Activated T-helper 2 cell treated with anti-CD3 and anti-CD28 coated beads, Interferon-gamma antibody, Interleukin-2, Interleukin-4, amounts not matched to agents 10 μg/mL and 5 μg/mL and 100 μg/mL, durations not matched to agents 14 hours and 24 hours and 36 hours (primary cell): ENCODE measurements around the gene GJC3. TPM values are rescaled to one million over a fixed set of nuclear protein-coding genes. Genes with fewer than 3 reads are reported as not detected.
"Not testable (repeated sequence)": the region's sequence is repeated elsewhere in the genome, so short reads cannot be mapped to it uniquely, and the experiment has no call there.

Source experiments
- DNase-seq: peaks from one replicate; pipeline ENCODE4 v3.0.0; 2021; ENCODE audit warnings: low spot score
- H3K27ac Mint-ChIP-seq: one replicate; pipeline ENCODE4 v1.8.0; 2021; ENCODE audit warnings: mixed read lengths
- H3K27me3 Mint-ChIP-seq: one replicate; pipeline ENCODE4 v1.8.0; 2021; ENCODE audit warnings: low read depth, mixed read lengths
- H3K36me3 Mint-ChIP-seq: one replicate; pipeline ENCODE4 v1.8.0; 2021; ENCODE audit warnings: low read depth, mixed read lengths
- H3K4me1 Mint-ChIP-seq: one replicate; pipeline ENCODE4 v1.8.0; 2021; ENCODE audit warnings: low read depth, mixed read lengths
- H3K4me3 Mint-ChIP-seq: one replicate; pipeline ENCODE4 v1.8.0; 2021; ENCODE audit warnings: low read depth, mild to moderate bottlenecking, moderate library complexity, mixed read lengths
- H3K9me3 Mint-ChIP-seq: one replicate; pipeline ENCODE4 v1.8.0; 2021; ENCODE audit warnings: mixed read lengths
- intact Hi-C: fragments of 100-400 bp; cut with micrococcal nuclease; formaldehyde crosslinking; loops from one replicate; pipeline ENCODE4 v1.15.1; 2023
- total RNA-seq: library from RNA; stranded (reverse); gene quantifications from 2 replicates; pipeline ENCODE4 v1.2.3, GENCODE V29; 2022

GJC3 gene, protein sequence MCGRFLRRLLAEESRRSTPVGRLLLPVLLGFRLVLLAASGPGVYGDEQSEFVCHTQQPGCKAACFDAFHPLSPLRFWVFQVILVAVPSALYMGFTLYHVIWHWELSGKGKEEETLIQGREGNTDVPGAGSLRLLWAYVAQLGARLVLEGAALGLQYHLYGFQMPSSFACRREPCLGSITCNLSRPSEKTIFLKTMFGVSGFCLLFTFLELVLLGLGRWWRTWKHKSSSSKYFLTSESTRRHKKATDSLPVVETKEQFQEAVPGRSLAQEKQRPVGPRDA
- 0.21 TPM in 1 of 2 replicates, not detected in the other for total RNA-seq

DNA sequence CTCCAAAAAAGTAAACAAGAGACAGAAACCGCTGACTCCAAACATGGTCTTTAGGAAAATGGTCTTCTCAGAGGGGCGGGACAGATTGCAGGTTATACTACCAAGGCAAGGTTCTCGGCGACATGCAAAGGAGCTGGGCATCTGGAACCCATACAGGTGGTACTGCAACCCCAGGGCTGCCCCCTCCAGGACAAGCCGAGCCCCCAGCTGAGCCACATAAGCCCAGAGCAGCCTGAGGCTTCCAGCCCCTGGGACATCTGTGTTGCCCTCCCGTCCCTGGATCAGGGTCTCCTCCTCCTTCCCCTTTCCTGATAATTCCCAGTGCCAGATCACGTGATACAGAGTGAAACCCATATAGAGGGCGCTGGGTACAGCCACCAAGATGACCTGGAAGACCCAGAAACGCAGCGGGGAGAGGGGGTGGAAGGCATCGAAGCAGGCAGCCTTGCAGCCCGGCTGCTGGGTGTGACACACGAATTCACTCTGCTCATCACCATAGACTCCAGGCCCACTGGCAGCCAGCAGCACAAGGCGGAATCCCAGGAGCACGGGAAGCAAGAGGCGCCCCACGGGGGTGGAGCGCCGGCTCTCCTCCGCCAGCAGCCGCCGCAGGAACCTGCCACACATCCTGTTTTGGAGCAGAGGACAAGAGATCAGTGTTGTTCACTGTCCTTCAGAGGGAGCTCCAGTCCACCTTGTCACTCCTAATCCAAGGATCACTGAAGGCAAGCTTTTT lies at the start of gene GJC3:
Gene GJC3 (minus strand): TSS at position 627 of the 736 bp plus-strand sequence. CDS start 0 bp downstream, at position 627.
- Mint-ChIP-seq H3K27ac (peak within 1 kb of the TSS; percentile 10), H3K4me3 (peak within 1 kb of the TSS; percentile 64), H3K4me1 (peaks cover 19% of the 10 kb centered on the region), H3K36me3 (no peaks in the 10 kb centered on the region), H3K27me3 (peaks cover 35% of the 10 kb centered on the region), H3K9me3 (no peaks in the 10 kb centered on the region)
- intact Hi-C loops, result loop anchor here (2.0 kb wide), 1 partner anchor 20 kb away; no protein-coding TSS in a partner anchor
- DNase-seq, result peak; percentile 23

DNA sequence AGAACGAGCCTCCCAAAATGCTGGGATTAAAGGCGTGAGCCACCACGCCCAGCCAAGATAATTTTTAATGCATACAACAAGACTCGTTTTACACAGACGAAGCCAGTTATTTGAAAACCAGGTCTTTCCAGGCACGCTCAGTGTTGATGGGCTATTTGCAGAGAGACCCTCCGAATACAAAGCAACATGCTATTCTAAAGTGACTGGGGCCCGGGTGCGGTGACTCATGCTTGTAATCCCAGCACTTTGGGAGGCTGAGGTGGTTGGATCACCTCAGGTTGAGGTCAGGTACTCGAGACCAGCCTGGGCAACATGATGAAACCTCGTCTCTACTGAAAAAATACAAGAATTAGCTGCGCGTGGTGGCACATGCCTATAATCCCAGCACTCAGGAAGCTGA lies 47.2 kb upstream of the GJC3 start:
- no peak for DNase-seq
- H3K27me3 Mint-ChIP-seq, result peaks cover 9% of the 10 kb centered on the region
- no peak overlapping the region for H3K4me3 Mint-ChIP-seq
- H3K4me1 Mint-ChIP-seq, result no peaks in the 10 kb centered on the region
- no peak overlapping the region for H3K27ac Mint-ChIP-seq
- no peaks in the 10 kb centered on the region for H3K36me3 Mint-ChIP-seq
- no peaks in the 10 kb centered on the region for H3K9me3 Mint-ChIP-seq
- intact Hi-C loops, result loop anchor here (5.0 kb wide), 1 partner anchor 76 kb away; no protein-coding TSS in a partner anchor

DNA sequence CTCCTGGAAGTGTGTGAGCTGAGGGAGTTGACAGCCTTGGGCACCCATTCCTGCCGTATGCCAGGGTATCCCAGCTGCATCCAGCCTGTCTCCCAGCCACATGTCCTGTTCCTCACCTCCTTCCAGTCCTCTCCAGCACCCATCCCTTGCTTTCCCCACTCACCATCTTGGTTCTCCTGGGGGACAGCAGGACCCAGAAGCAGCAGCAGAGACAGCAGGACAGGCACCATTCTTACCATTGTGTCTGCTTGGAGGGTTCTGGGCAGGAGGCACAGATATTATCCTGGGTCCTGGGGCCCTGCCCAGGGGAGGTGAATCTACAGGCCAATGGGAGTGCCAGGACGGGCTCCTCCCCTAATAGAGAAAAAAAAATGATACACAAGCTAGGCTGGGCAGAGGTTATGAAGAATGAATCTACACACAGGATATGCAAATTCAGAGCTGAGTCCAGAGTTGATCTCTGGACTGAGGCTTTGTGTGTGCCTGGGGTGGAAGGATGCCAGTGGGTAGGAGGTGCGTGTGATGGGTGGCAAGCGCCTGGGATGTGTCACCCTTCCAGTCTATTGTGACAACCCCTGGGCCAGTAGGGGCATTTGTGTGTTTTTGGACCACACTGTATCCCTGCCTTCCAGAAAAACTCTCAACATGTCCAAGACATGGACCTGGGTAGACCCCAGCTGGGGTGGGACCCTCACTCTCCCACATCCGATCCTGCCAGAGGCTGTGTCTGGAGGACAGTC lies 46.5 kb upstream of the GJC3 start, which contains the start of gene AZGP1:
Gene AZGP1 (minus strand): TSS at position 250 of the 740 bp plus-strand sequence. CDS start 11 bp downstream, at position 239.
- no peak for DNase-seq
- Mint-ChIP-seq H3K9me3 (no peaks in the 10 kb centered on the region), H3K27me3 (peaks cover 9% of the 10 kb centered on the region), H3K27ac (no peak within 1 kb of the TSS), H3K4me1 (no peaks in the 10 kb centered on the region), H3K36me3 (no peaks in the 10 kb centered on the region), H3K4me3 (no peak within 1 kb of the TSS)
- intact Hi-C loops, result loop anchor here (5.0 kb wide), 1 partner anchor 76 kb away; no protein-coding TSS in a partner anchor

DNA sequence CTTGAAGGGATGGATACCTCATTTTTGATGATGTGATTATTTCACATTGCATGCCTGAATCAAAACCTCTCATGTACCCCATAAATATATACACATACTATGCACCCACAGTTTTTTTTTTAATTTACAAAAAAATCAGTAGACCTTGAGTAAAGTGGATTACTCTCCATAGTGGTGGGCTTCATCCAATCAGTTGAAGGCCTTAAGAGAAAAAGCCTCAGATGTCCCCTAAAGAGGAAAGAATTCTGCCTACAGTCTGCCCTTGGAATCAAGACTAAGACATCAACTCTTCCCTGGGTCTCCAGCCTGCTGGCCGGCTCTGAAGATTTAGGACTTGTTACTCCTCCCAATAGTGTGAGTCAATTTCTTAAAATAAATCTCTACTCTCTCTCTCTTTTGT lies 45.3 kb upstream of the GJC3 start:
- intact Hi-C loops, result loop anchor here (5.0 kb wide), 1 partner anchor 78 kb away; no protein-coding TSS in a partner anchor
- no peak overlapping the region for H3K4me3 Mint-ChIP-seq
- no peaks in the 10 kb centered on the region for H3K4me1 Mint-ChIP-seq
- no peaks in the 10 kb centered on the region for H3K36me3 Mint-ChIP-seq
- no peak overlapping the region for H3K27ac Mint-ChIP-seq
- H3K27me3 Mint-ChIP-seq, result peaks cover 9% of the 10 kb centered on the region
- no peaks in the 10 kb centered on the region for H3K9me3 Mint-ChIP-seq
- DNase-seq, result no peak

DNA sequence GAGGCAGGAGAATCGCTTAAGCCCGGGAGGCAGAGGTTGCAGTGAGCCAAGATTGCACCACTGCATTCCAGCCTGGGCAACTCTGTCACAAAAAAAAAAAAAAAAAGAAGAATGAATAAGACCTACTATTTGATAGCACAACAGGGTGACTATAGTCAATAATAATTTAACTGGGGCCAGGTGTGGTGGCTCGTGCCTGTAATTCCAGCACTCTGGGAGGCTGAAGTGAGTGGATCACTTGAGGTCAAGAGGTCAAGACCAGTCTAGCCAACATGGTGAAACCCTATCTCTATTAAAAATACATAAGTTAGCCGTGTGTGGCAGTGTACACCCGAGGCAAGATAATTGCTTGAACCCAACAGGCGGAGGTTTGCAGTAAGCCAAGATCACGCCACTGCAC lies 44.4 kb upstream of the GJC3 start:
- H3K27me3 Mint-ChIP-seq, H3K36me3 Mint-ChIP-seq, H3K27ac Mint-ChIP-seq, H3K9me3 Mint-ChIP-seq, H3K4me1 Mint-ChIP-seq, intact Hi-C loops, H3K4me3 Mint-ChIP-seq, DNase-seq: not testable (repeated sequence)

DNA sequence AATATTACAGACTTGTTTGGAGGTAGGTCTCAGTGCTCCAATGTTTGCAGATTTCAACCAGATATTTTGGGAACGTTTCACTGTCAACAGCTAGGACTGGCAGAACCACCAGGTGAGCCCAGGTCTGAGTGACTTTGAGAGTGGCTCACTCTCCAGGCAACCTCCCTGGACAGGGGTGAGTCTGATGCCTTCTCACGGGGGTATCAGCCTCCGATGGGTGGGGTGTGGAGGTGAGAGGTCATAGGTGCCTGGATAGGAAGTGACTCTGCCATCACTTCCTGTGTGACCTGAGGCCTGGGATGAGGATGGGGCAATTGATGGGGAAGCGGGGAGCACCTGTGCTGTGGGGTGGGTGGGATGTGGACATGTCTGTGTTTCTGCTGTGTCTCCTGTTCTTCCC lies 41.8 kb upstream of the GJC3 start:
- Mint-ChIP-seq H3K9me3 (no peaks in the 10 kb centered on the region), H3K27ac (no peak overlapping the region)

DNA sequence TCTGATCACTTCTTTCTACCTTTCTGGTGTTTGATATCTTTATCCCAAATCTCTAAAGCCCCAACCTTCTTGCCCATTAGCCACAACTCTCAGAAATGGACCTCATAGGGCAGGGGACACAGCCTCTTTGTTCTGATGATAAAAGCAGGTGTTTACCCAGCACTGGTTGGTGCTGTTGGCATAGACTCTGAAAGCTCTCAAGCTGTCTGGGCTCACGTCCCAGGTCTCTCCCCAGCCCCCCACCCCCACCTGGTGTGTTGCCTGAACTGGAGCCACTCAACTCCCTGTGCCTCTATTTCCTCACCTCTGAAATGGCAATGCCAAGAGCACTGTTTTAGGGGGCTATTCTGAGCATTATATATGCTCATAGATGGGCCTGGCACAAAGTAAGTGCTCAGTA lies 40.4 kb upstream of the GJC3 start:
- H3K4me3 Mint-ChIP-seq, H3K27me3 Mint-ChIP-seq: not testable (repeated sequence)

More for the DNA sequence above, 41.8 kb upstream of the GJC3 start:
- intact Hi-C loops, result no loop called here
- H3K27me3 Mint-ChIP-seq, result peaks cover 11% of the 10 kb centered on the region
- no peaks in the 10 kb centered on the region for H3K36me3 Mint-ChIP-seq
- H3K4me1 Mint-ChIP-seq, result no peaks in the 10 kb centered on the region
- H3K4me3 Mint-ChIP-seq, result no peak overlapping the region
- DNase-seq, result no peak

DNA sequence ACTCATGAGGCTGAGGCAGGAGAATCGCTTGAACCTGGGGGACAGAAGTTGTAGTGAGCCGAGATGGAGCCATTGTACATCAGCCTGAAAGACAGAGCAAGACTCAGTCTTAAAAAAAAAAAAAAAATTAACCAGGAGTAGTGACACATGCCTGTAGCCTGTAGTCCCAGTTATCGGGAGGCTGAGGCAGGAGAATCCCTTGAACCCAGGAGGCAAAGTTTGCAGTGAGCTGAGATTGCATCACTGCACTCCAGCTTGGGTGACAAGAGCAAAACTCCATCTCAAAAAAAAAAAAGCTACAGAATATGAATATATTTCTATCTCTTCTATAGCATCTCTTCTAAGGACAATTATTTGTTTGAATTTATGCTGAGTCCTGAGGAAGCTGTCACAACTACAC lies 39.9 kb upstream of the GJC3 start:
- DNase-seq, result no peak
- no peaks in the 10 kb centered on the region for H3K9me3 Mint-ChIP-seq
- no peaks in the 10 kb centered on the region for H3K4me1 Mint-ChIP-seq
- H3K27ac Mint-ChIP-seq, result no peak overlapping the region
- H3K27me3 Mint-ChIP-seq, result peaks cover 5% of the 10 kb centered on the region
- intact Hi-C loops, result no loop called here
- H3K36me3 Mint-ChIP-seq, result no peaks in the 10 kb centered on the region
- no peak overlapping the region for H3K4me3 Mint-ChIP-seq

More for the DNA sequence above, 40.4 kb upstream of the GJC3 start:
- H3K36me3 Mint-ChIP-seq, H3K4me1 Mint-ChIP-seq, H3K9me3 Mint-ChIP-seq, DNase-seq, H3K27ac Mint-ChIP-seq, intact Hi-C loops: not testable (repeated sequence)

DNA sequence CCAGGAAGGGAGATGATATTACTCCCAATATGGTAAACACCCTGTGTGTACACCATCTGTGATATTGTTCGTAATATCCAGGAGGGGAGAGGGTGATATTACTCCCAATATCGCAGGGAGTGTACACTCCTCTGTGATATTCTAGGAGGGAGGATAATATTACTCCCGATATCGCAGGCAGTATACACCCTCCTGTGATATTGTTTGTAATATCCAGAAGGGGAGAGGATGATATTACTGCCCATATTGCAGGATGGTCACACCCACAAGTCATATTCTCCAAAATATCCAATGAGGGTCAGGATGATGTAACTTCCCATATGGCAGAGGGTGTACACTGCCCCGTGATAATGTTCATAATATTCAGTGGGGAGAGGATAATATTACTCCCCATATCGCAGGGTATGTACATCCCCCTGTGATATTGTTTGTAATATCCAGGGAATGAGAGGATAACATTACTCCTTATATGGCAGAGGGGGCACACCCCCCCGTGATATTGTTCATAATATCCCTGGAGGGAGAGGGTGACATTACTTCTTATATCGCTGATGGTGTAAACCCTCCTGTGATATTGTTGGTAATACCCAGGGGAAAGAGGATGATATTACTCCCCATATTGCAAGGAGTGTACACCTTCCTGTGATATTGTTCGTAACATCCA lies 29.3 kb upstream of the GJC3 start:
- no peaks in the 10 kb centered on the region for H3K9me3 Mint-ChIP-seq
- H3K27ac Mint-ChIP-seq, result no peak overlapping the region
- intact Hi-C loops, result no loop called here
- H3K27me3 Mint-ChIP-seq, result peaks cover 13% of the 10 kb centered on the region
- no peak for DNase-seq
- H3K4me1 Mint-ChIP-seq, result peaks cover 9% of the 10 kb centered on the region
- no peaks in the 10 kb centered on the region for H3K36me3 Mint-ChIP-seq
- no peak overlapping the region for H3K4me3 Mint-ChIP-seq

DNA sequence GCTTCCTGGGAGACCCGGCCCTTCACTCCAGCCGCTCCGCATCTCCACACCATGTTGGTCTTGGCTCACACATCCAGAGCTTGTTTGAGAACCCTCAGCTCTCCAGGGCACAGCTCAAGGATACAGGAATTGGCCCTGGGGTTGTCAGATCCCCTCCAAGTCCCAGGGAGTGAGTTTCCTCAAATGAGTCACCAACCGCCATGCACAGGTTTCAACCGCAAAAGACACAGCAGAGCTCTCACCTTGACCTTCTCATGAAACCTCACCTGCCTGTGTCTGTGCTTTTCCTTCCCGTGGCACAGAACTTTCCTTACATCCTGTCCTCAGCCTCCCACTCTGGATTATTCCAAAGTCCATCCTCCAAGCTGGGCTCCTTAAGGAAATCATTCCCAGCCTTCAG lies 25.8 kb upstream of the GJC3 start:
- no peak overlapping the region for H3K4me3 Mint-ChIP-seq

DNA sequence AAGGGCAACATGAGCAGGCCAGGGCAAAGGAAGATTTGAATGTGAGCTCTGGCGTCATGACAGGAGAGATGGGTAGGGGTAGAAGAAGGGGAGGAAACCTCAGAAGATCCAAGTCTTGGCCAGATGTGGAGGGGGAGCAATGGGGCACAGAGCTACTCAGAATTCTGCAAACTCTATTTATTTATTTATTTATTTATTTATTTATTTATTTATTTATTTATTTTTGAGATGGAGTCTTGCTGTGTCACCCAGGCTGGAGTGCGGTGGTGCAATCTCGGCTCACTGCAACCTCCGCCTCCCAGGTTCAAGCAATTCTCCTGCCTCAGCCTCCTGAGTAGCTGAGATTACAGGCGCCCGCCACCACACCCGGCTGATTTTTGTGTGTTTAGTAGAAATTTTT lies 25.2 kb upstream of the GJC3 start:
- not testable (repeated sequence) for H3K4me3 Mint-ChIP-seq

More for the DNA sequence above, 25.8 kb upstream of the GJC3 start:
- H3K36me3 Mint-ChIP-seq, result no peaks in the 10 kb centered on the region
- H3K27me3 Mint-ChIP-seq, result peaks cover 13% of the 10 kb centered on the region
- intact Hi-C loops, result no loop called here
- no peak for DNase-seq
- H3K4me1 Mint-ChIP-seq, result peaks cover 9% of the 10 kb centered on the region
- H3K27ac Mint-ChIP-seq, result no peak overlapping the region
- H3K9me3 Mint-ChIP-seq, result peaks cover 8% of the 10 kb centered on the region

DNA sequence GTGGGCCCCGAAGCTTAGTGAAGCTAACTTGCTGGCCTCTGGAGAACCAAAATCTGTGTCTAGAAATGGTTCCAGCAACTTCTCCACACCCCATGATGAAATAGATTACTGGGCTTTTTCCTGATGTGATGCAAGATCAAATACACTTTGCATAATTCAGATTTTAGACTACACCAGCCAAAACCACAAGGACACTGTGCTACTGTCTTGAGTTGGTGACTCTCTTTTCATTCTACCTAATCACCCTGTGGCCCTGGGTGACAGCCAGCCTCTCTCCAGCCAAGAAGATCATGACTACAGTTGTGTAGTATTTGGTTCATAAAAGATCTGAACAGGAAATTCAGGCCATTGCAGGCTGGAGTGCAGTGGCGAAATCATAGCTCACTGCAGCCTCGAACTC lies 24.2 kb upstream of the GJC3 start:
- H3K27ac Mint-ChIP-seq, result no peak overlapping the region
- peaks cover 9% of the 10 kb centered on the region for H3K4me1 Mint-ChIP-seq
- peaks cover 5% of the 10 kb centered on the region for H3K27me3 Mint-ChIP-seq
- H3K9me3 Mint-ChIP-seq, result peaks cover 14% of the 10 kb centered on the region
- no peak overlapping the region for H3K4me3 Mint-ChIP-seq
- intact Hi-C loops, result no loop called here
- no peaks in the 10 kb centered on the region for H3K36me3 Mint-ChIP-seq
- no peak for DNase-seq

More for the DNA sequence above, 25.2 kb upstream of the GJC3 start:
- H3K27ac Mint-ChIP-seq, H3K4me1 Mint-ChIP-seq, DNase-seq, intact Hi-C loops, H3K36me3 Mint-ChIP-seq: not testable (repeated sequence)
- Mint-ChIP-seq H3K27me3 (peaks cover 10% of the 10 kb centered on the region), H3K9me3 (peaks cover 13% of the 10 kb centered on the region)
